MCF 10A (cell line): ENCODE results near the gene KICS2. TPM values are rescaled to one million over a fixed set of nuclear protein-coding genes. Genes with fewer than 3 reads are reported as not detected.

Source experiments
- BruUV-seq: library from RNA; stranded (reverse); fragments of 400-500 nt; replicated peaks from 2 replicates; lab custom pipeline; 2021; lab: Mats Ljungman, UMichigan
- CTCF ChIA-PET: fragments of 300-600 bp; sonication (Branson Sonifier 250); formaldehyde crosslinking; extraction: SDS; loops from one replicate; lab custom pipeline; 2021; ENCODE audit warnings: antibody characterized with exemption, inconsistent platforms; lab: Yijun Ruan, JAX
- POLR2A ChIA-PET: fragments of 300-600, 350-650 bp; sonication (Branson Sonifier 250); formaldehyde crosslinking; extraction: SDS; loops from one replicate; lab custom pipeline; 2020; ENCODE audit warnings: antibody characterized with exemption, inconsistent platforms; lab: Yijun Ruan, JAX
- DNase-seq: peaks from one replicate; pipeline ENCODE4 v3.0.0-alpha.2; 2018; ENCODE audit not compliant: unreplicated experiment
- H3K27ac Mint-ChIP-seq: one replicate; pipeline ENCODE4 v1.8.0; 2022; ENCODE audit warnings: mild to moderate bottlenecking, low read depth, mixed read lengths; ENCODE audit not compliant: unreplicated experiment
- H3K27me3 Mint-ChIP-seq: one replicate; pipeline ENCODE4 v1.8.0; 2022; ENCODE audit warnings: mixed read lengths; ENCODE audit not compliant: insufficient read depth, unreplicated experiment
- H3K36me3 Mint-ChIP-seq: one replicate; pipeline ENCODE4 v1.8.0; 2022; ENCODE audit warnings: mild to moderate bottlenecking, moderate library complexity, mixed read lengths; ENCODE audit not compliant: insufficient read depth, unreplicated experiment
- H3K4me1 Mint-ChIP-seq: one replicate; pipeline ENCODE4 v1.8.0; 2022; ENCODE audit warnings: mixed read lengths; ENCODE audit not compliant: insufficient read depth, unreplicated experiment
- H3K4me3 Mint-ChIP-seq: one replicate; pipeline ENCODE4 v1.8.0; 2022; ENCODE audit warnings: mild to moderate bottlenecking, moderate library complexity, mixed read lengths; ENCODE audit not compliant: unreplicated experiment
- H3K9me3 Mint-ChIP-seq: one replicate; pipeline ENCODE4 v1.8.0; 2022; ENCODE audit warnings: mixed read lengths; ENCODE audit not compliant: unreplicated experiment
- intact Hi-C: fragments of 100-400 bp; cut with micrococcal nuclease; formaldehyde crosslinking; loops from 2 replicates; pipeline ENCODE4 v1.14.1; 2022
- total RNA-seq: library from RNA; stranded (reverse); gene quantifications from 2 replicates; pipeline ENCODE4 v1.2.3, GENCODE V29; 2022
- TF ChIP-seq, protein P1 (sequence below): fragments of 200-600 bp; IDR thresholded peaks from one replicate; pipeline ENCODE4 v1.8.0; 2022; ENCODE audit warnings: antibody characterized with exemption, mild to moderate bottlenecking; ENCODE audit not compliant: unreplicated experiment

KICS2 gene
- total RNA-seq, 1 experiment from 2014 or later = 11.9 TPM

GRCh38 chr12:64216239-64216638 is 5.9 kb downstream of the KICS2 start:
- Mint-ChIP-seq H3K9me3 (peaks cover 7% of the 10 kb centered on the region), H3K27ac (no peak overlapping the region), H3K4me1 (peaks cover 15% of the 10 kb centered on the region), H3K27me3 (no peaks in the 10 kb centered on the region), H3K4me3 (no peak overlapping the region), H3K36me3 (peaks cover 29% of the 10 kb centered on the region)
- no peak for DNase-seq
- TF ChIP-seq, protein P1, sequence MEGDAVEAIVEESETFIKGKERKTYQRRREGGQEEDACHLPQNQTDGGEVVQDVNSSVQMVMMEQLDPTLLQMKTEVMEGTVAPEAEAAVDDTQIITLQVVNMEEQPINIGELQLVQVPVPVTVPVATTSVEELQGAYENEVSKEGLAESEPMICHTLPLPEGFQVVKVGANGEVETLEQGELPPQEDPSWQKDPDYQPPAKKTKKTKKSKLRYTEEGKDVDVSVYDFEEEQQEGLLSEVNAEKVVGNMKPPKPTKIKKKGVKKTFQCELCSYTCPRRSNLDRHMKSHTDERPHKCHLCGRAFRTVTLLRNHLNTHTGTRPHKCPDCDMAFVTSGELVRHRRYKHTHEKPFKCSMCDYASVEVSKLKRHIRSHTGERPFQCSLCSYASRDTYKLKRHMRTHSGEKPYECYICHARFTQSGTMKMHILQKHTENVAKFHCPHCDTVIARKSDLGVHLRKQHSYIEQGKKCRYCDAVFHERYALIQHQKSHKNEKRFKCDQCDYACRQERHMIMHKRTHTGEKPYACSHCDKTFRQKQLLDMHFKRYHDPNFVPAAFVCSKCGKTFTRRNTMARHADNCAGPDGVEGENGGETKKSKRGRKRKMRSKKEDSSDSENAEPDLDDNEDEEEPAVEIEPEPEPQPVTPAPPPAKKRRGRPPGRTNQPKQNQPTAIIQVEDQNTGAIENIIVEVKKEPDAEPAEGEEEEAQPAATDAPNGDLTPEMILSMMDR = no peak
- ChIA-PET CTCF (interaction anchor here (0.5 to 2.0 kb wide), 2 partner anchors 55 to 377 kb away, joined by 3 to 8 read pairs; no protein-coding TSS in a partner anchor), POLR2A (interaction anchor here (0.6 kb wide), 1 partner anchor 36 kb away, joined by 3 read pairs; no protein-coding TSS in a partner anchor)
- no TSS peak for BruUV-seq
- intact Hi-C loops = no loop called here

- H3K4me3 Mint-ChIP-seq = no peak overlapping the region
- H3K4me1 Mint-ChIP-seq = no peaks in the 10 kb centered on the region
- H3K27ac Mint-ChIP-seq = no peak overlapping the region
- H3K36me3 Mint-ChIP-seq = peaks cover 44% of the 10 kb centered on the region
- ChIA-PET CTCF (interaction anchor here (0.6 to 0.9 kb wide), 6 partner anchors 369 to 1774 kb away, joined by 3 to 4 read pairs (median 3); no protein-coding TSS in a partner anchor), POLR2A (interaction anchor here (1.3 kb wide), 1 partner anchor 8 kb away, joined by 3 read pairs; no protein-coding TSS in a partner anchor)
- intact Hi-C loops = no loop called here
- no TSS peak for BruUV-seq
- TF ChIP-seq, protein P1 = no peak
- no peak for DNase-seq
- no peaks in the 10 kb centered on the region for H3K27me3 Mint-ChIP-seq
- no peaks in the 10 kb centered on the region for H3K9me3 Mint-ChIP-seq
Observed at GRCh38 chr12:64212119-64212746, 9.9 kb downstream of the KICS2 start.

GRCh38 chr12:64207453-64207852 is 14.6 kb downstream of the KICS2 start:
- BruUV-seq = no TSS peak
- TF ChIP-seq, protein P1 = no peak
- Mint-ChIP-seq H3K27ac (no peak overlapping the region), H3K27me3 (no peaks in the 10 kb centered on the region), H3K4me3 (no peak overlapping the region), H3K9me3 (no peaks in the 10 kb centered on the region), H3K4me1 (no peaks in the 10 kb centered on the region), H3K36me3 (peaks cover 40% of the 10 kb centered on the region)
- ChIA-PET CTCF (interaction anchor here (0.6 kb wide), 2 partner anchors 10 to 18 kb away, joined by 4 to 5 read pairs; no protein-coding TSS in a partner anchor), POLR2A (interaction anchor here (0.8 kb wide), 1 partner anchor 8 kb away, joined by 3 read pairs; no protein-coding TSS in a partner anchor)
- DNase-seq = no peak
- intact Hi-C loops = no loop called here

- no peaks in the 10 kb centered on the region for H3K4me1 Mint-ChIP-seq
- peaks cover 34% of the 10 kb centered on the region for H3K36me3 Mint-ChIP-seq
- no peak for DNase-seq
- TF ChIP-seq, protein P1 = no peak
- no TSS peak for BruUV-seq
- no peak overlapping the region for H3K4me3 Mint-ChIP-seq
- ChIA-PET CTCF (interaction anchor here (0.5 to 1.5 kb wide), 2 partner anchors 83 to 361 kb away, joined by 3 to 5 read pairs; partner anchors contain the start of gene SRGAP1), POLR2A (interaction anchor here (0.6 to 1.0 kb wide), 3 partner anchors 8 to 69 kb away, joined by 3 to 4 read pairs (median 3); no protein-coding TSS in a partner anchor)
- no peaks in the 10 kb centered on the region for H3K9me3 Mint-ChIP-seq
- H3K27ac Mint-ChIP-seq = no peak overlapping the region
- intact Hi-C loops = no loop called here
- H3K27me3 Mint-ChIP-seq = no peaks in the 10 kb centered on the region
Observed at GRCh38 chr12:64205542-64205941, 16.6 kb downstream of the KICS2 start.
